ENCODE results near the gene RENBP.
A peak's percentile ranks its signal among the peaks of the same experiment; 100 is the strongest.

RENBP gene

GRCh38 chrX:153934148-153934761 lies 10.2 kb downstream of the RENBP start:
- DNase-seq (ENCODE audit: low read depth) = no peak

- DNase-seq (ENCODE audit: low read depth) = no peak
Measured at GRCh38 chrX:153933748-153934147, 10.7 kb downstream of the RENBP start.

GRCh38 chrX:153932220-153932915 lies 12.1 kb downstream of the RENBP start:
- no peak for DNase-seq (ENCODE audit: low read depth)

- no peak for DNase-seq (ENCODE audit: low read depth)
Measured at GRCh38 chrX:153931748-153932147, 12.7 kb downstream of the RENBP start.

- no peak for DNase-seq (ENCODE audit: low read depth)
Measured at GRCh38 chrX:153931151-153931550, 13.3 kb downstream of the RENBP start.

- no peak for DNase-seq (ENCODE audit: low read depth)
Measured at GRCh38 chrX:153930011-153930910, 14.2 kb downstream of the RENBP start.

- no peak for DNase-seq (ENCODE audit: low read depth)
Measured at GRCh38 chrX:153929576-153929975, 14.9 kb downstream of the RENBP start.

GRCh38 chrX:153928846-153929245 lies 15.6 kb downstream of the RENBP start:
- no peak for DNase-seq (ENCODE audit: low read depth)

GRCh38 chrX:153927922-153928760 lies 16.3 kb downstream of the RENBP start:
- DNase-seq (ENCODE audit: low read depth) = peak; percentile 92

- DNase-seq (ENCODE audit: low read depth) = no peak
Measured at GRCh38 chrX:153927672-153927921, 16.8 kb downstream of the RENBP start.

- DNase-seq (ENCODE audit: low read depth) = peak; percentile 77
Measured at GRCh38 chrX:153926858-153927671, 17.4 kb downstream of the RENBP start.

GRCh38 chrX:153926552-153926857 lies 17.9 kb downstream of the RENBP start:
- DNase-seq (ENCODE audit: low read depth) = no peak

- DNase-seq (ENCODE audit: low read depth) = peak; percentile 14
Measured at GRCh38 chrX:153925739-153926551, 18.5 kb downstream of the RENBP start, which contains the start of gene ARHGAP4. Gene ARHGAP4 (minus strand): TSS chrX:153926264. CDS start chrX:153926202, 62 bp downstream.

GRCh38 chrX:153925387-153925738 lies 19.1 kb downstream of the RENBP start:
- no peak for DNase-seq (ENCODE audit: low read depth)

- DNase-seq (ENCODE audit: low read depth) = peak; percentile 32
Measured at GRCh38 chrX:153924149-153924861, 20.1 kb downstream of the RENBP start.

- DNase-seq (ENCODE audit: low read depth) = no peak
Measured at GRCh38 chrX:153922932-153923857, 21.2 kb downstream of the RENBP start.

- DNase-seq (ENCODE audit: low read depth) = no peak
Measured at GRCh38 chrX:153921511-153922446, 22.7 kb downstream of the RENBP start.

GRCh38 chrX:153921070-153921469 lies 23.4 kb downstream of the RENBP start:
- DNase-seq (ENCODE audit: low read depth) = no peak
